ENCODE measurements around the gene SLK.

- TF ChIP-seq CTCF (IDR thresholded peaks at IDR 0.05) = no peak
- TF ChIP-seq EP300 (IDR thresholded peaks at IDR 0.05) = no peak
Measured at GRCh38 chr10:103936022-103936421, 30.9 kb upstream of the SLK start.
